MCF 10A (cell line): ENCODE measurements around the gene LGALS8. TPM values are rescaled to one million over a fixed set of nuclear protein-coding genes. Genes with fewer than 3 reads are reported as not detected.

Source experiments
- BruUV-seq: library from RNA; stranded (reverse); fragments of 400-500 nt; replicated peaks from 2 replicates; lab custom pipeline; 2021; lab: Mats Ljungman, UMichigan
- CTCF ChIA-PET: fragments of 300-600 bp; sonication (Branson Sonifier 250); formaldehyde crosslinking; extraction: SDS; loops from one replicate; lab custom pipeline; 2021; ENCODE audit warnings: antibody characterized with exemption, inconsistent platforms; lab: Yijun Ruan, JAX
- POLR2A ChIA-PET: fragments of 300-600, 350-650 bp; sonication (Branson Sonifier 250); formaldehyde crosslinking; extraction: SDS; loops from one replicate; lab custom pipeline; 2020; ENCODE audit warnings: antibody characterized with exemption, inconsistent platforms; lab: Yijun Ruan, JAX
- DNase-seq: peaks from one replicate; pipeline ENCODE4 v3.0.0-alpha.2; 2018; ENCODE audit not compliant: unreplicated experiment
- H3K27ac Mint-ChIP-seq: one replicate; pipeline ENCODE4 v1.8.0; 2022; ENCODE audit warnings: mild to moderate bottlenecking, low read depth, mixed read lengths; ENCODE audit not compliant: unreplicated experiment
- H3K27me3 Mint-ChIP-seq: one replicate; pipeline ENCODE4 v1.8.0; 2022; ENCODE audit warnings: mixed read lengths; ENCODE audit not compliant: insufficient read depth, unreplicated experiment
- H3K36me3 Mint-ChIP-seq: one replicate; pipeline ENCODE4 v1.8.0; 2022; ENCODE audit warnings: mild to moderate bottlenecking, moderate library complexity, mixed read lengths; ENCODE audit not compliant: insufficient read depth, unreplicated experiment
- H3K4me1 Mint-ChIP-seq: one replicate; pipeline ENCODE4 v1.8.0; 2022; ENCODE audit warnings: mixed read lengths; ENCODE audit not compliant: insufficient read depth, unreplicated experiment
- H3K4me3 Mint-ChIP-seq: one replicate; pipeline ENCODE4 v1.8.0; 2022; ENCODE audit warnings: mild to moderate bottlenecking, moderate library complexity, mixed read lengths; ENCODE audit not compliant: unreplicated experiment
- H3K9me3 Mint-ChIP-seq: one replicate; pipeline ENCODE4 v1.8.0; 2022; ENCODE audit warnings: mixed read lengths; ENCODE audit not compliant: unreplicated experiment
- intact Hi-C: fragments of 100-400 bp; cut with micrococcal nuclease; formaldehyde crosslinking; loops from 2 replicates; pipeline ENCODE4 v1.14.1; 2022
- total RNA-seq: library from RNA; stranded (reverse); gene quantifications from 2 replicates; pipeline ENCODE4 v1.2.3, GENCODE V29; 2022
- TF ChIP-seq, protein P1 (sequence below): fragments of 200-600 bp; IDR thresholded peaks from one replicate; pipeline ENCODE4 v1.8.0; 2022; ENCODE audit warnings: antibody characterized with exemption, mild to moderate bottlenecking; ENCODE audit not compliant: unreplicated experiment

The LGALS8 gene
- total RNA-seq, 1 experiment from 2014 or later, result 73.2 TPM

DNA sequence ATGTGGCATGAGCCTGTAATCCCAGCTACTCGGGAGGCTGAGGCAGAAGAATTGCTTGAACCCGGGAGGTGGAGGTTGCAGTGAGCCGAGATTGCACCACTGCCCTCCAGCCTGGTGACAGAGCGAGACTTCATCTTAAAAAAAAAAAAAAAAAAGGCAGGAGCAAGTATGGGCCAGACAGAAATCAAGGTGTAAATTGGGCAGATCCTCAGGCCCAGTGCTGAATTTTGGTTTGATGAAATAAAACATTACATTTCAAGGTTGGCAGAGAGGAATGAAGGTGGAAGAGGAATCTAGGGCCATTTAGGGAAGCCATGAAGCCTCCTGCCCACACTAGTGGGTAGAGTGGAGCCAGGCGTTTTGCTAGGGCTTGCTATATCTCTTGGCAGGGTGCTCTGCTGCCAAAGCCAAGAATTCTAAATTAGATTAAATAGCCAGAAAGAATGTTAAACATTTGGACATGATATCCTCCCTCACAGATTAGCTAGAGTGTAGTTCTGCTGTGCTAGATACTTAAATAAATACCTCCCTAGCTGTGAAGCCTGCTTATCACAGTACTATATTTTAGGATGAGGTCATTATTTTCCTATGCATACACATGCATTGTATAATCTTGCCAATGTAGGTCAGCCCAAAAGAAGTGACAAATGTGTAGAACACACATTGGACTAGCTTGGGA is 16.6 kb upstream of the LGALS8 start:
- no peaks in the 10 kb centered on the region for H3K36me3 Mint-ChIP-seq
- intact Hi-C loops, result no loop called here
- POLR2A ChIA-PET, result interaction anchor here (0.7 to 2.7 kb wide), 4 partner anchors 10 to 44 kb away, joined by 3 to 16 read pairs (median 4); partner anchors contain the start of gene LGALS8
- CTCF ChIA-PET, result interaction anchor here (0.7 to 2.1 kb wide), 10 partner anchors 12 to 908 kb away, joined by 3 to 8 read pairs (median 4); no protein-coding TSS in a partner anchor
- TF ChIP-seq, protein P1, sequence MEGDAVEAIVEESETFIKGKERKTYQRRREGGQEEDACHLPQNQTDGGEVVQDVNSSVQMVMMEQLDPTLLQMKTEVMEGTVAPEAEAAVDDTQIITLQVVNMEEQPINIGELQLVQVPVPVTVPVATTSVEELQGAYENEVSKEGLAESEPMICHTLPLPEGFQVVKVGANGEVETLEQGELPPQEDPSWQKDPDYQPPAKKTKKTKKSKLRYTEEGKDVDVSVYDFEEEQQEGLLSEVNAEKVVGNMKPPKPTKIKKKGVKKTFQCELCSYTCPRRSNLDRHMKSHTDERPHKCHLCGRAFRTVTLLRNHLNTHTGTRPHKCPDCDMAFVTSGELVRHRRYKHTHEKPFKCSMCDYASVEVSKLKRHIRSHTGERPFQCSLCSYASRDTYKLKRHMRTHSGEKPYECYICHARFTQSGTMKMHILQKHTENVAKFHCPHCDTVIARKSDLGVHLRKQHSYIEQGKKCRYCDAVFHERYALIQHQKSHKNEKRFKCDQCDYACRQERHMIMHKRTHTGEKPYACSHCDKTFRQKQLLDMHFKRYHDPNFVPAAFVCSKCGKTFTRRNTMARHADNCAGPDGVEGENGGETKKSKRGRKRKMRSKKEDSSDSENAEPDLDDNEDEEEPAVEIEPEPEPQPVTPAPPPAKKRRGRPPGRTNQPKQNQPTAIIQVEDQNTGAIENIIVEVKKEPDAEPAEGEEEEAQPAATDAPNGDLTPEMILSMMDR, result no peak
- DNase-seq, result no peak
- peak overlapping the region; percentile 50 for H3K27ac Mint-ChIP-seq
- BruUV-seq, result no TSS peak
- peaks cover 16% of the 10 kb centered on the region for H3K4me1 Mint-ChIP-seq
- H3K9me3 Mint-ChIP-seq, result no peaks in the 10 kb centered on the region
- no peaks in the 10 kb centered on the region for H3K27me3 Mint-ChIP-seq
- no peak overlapping the region for H3K4me3 Mint-ChIP-seq

DNA sequence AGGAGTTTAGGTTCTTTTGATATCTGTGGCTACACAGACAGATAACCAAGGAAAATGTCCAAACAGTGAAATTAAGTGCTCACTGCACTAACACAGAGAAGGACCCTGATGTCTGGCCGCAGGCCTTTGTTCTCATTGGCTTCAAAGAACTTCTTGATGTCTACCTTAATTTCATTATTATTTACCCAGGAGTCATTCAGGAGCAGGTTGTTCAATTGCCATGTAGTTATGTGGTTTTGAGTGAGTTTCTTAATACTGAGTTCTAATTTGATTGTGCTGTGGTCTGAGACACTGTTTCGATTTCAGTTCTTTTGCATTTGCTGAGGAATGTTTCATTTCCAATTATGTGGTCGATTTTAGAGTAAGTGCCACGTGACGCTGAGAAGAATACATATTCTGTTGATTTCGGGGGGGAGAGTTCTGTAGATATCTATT is 15.2 kb upstream of the LGALS8 start:
- no peak for DNase-seq
- no peak overlapping the region for H3K4me3 Mint-ChIP-seq
- TF ChIP-seq, protein P1, result no peak
- BruUV-seq, result no TSS peak
- H3K36me3 Mint-ChIP-seq, result no peaks in the 10 kb centered on the region
- H3K27ac Mint-ChIP-seq, result no peak overlapping the region
- peaks cover 5% of the 10 kb centered on the region for H3K4me1 Mint-ChIP-seq
- ChIA-PET POLR2A (interaction anchor here (0.8 to 2.7 kb wide), 3 partner anchors 8 to 23 kb away, joined by 3 to 16 read pairs (median 4); no protein-coding TSS in a partner anchor), CTCF (interaction anchor here (0.9 to 2.1 kb wide), 5 partner anchors 18 to 537 kb away, joined by 3 to 8 read pairs (median 3); no protein-coding TSS in a partner anchor)
- no peaks in the 10 kb centered on the region for H3K27me3 Mint-ChIP-seq
- no peaks in the 10 kb centered on the region for H3K9me3 Mint-ChIP-seq
- intact Hi-C loops, result no loop called here

DNA sequence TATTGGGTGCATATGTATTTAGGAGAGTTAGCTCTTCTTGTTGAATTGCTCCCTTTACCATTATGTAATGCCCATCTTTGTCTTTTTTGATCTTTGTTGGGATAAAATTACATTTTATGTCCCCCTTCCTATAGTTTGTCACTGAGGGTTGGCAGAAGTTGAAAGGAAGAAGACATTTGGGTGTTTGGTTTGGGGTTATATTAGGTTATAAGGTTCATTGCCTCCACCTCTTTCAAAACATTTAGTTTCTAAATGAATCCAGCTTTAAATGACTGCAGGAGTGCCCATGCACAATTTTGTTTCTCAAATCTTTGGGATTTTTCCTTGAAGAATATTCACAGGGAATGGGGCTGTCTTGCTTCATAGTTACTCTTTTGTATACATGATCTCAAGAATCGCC is 14.6 kb upstream of the LGALS8 start:
- BruUV-seq, result no TSS peak
- TF ChIP-seq, protein P1, result no peak
- no peaks in the 10 kb centered on the region for H3K27me3 Mint-ChIP-seq
- intact Hi-C loops, result no loop called here
- H3K27ac Mint-ChIP-seq, result no peak overlapping the region
- no peak overlapping the region for H3K4me3 Mint-ChIP-seq
- no peaks in the 10 kb centered on the region for H3K36me3 Mint-ChIP-seq
- no peak for DNase-seq
- ChIA-PET POLR2A (interaction anchor here (0.8 to 2.7 kb wide), 3 partner anchors 8 to 23 kb away, joined by 3 to 16 read pairs (median 4); no protein-coding TSS in a partner anchor), CTCF (interaction anchor here (0.6 to 1.3 kb wide), 4 partner anchors 18 to 538 kb away, joined by 3 to 6 read pairs (median 4); no protein-coding TSS in a partner anchor)
- peaks cover 5% of the 10 kb centered on the region for H3K4me1 Mint-ChIP-seq
- H3K9me3 Mint-ChIP-seq, result no peaks in the 10 kb centered on the region

DNA sequence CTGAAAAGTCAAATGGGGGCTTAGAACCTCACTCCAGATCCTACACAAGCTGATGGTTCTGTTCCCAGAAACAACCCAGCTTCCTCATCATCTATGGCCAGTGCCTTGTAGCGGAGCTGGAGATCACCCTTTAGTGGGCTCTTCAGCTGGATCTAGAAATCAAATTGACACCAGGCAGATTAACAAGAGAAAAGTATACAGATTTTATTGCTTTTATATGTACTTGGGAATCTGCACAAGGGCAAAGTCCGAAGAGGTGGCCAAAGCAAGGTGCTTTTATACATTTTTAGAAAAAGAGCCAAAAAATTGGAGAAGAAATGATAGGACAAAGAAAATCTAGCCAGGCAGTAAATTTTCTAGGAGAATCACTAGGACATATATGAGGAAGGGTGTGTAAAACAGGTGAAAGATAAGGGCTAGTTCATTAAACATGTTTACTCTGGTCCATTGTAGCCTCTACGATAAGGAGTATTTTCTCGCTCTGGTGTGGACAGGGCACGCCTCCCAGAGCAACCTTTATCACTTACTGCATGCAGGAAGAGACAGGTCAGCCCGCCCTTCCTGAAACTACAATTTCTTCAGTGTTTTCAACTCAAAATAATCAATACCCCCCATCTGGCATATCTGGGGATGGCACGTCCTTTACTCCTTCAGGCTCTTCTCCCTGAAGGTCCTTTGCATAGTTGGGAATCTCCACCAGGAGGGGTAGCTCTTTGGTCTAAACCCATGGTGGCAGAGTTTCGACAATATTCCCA is 14.0 kb upstream of the LGALS8 start:
- H3K4me3 Mint-ChIP-seq, result no peak overlapping the region
- ChIA-PET CTCF (interaction anchor here (0.6 to 1.3 kb wide), 5 partner anchors 19 to 1154 kb away, joined by 3 to 6 read pairs (median 5); no protein-coding TSS in a partner anchor), POLR2A (interaction anchor here (0.8 to 1.7 kb wide), 2 partner anchors 14 to 15 kb away, joined by 4 to 5 read pairs; no protein-coding TSS in a partner anchor)
- no TSS peak for BruUV-seq
- intact Hi-C loops, result no loop called here
- H3K4me1 Mint-ChIP-seq, result peaks cover 5% of the 10 kb centered on the region
- H3K9me3 Mint-ChIP-seq, result no peaks in the 10 kb centered on the region
- H3K27me3 Mint-ChIP-seq, result no peaks in the 10 kb centered on the region
- H3K27ac Mint-ChIP-seq, result no peak overlapping the region
- TF ChIP-seq, protein P1, result no peak
- no peak for DNase-seq
- no peaks in the 10 kb centered on the region for H3K36me3 Mint-ChIP-seq
